Measurements from ENCODE around the gene BRINP2.
"Not testable (repeated sequence)": the region's sequence is repeated elsewhere in the genome, so short reads cannot be mapped to it uniquely, and the experiment has no call there.

The BRINP2 gene

GRCh38 chr1:177281901-177282300 is 111.1 kb downstream of the BRINP2 start:
- no peak for DNase-seq

- no peak for DNase-seq
These were observed 112.2 kb downstream of the BRINP2 start for GRCh38 chr1:177282976-177283375.

GRCh38 chr1:177283380-177283779 is 112.6 kb downstream of the BRINP2 start:
- DNase-seq = no peak

- DNase-seq = no peak
These were observed 115.6 kb downstream of the BRINP2 start for GRCh38 chr1:177286396-177286795.

- DNase-seq = no peak
These were observed 116.5 kb downstream of the BRINP2 start for GRCh38 chr1:177287270-177287669.

- DNase-seq = no peak
These were observed 117.2 kb downstream of the BRINP2 start for GRCh38 chr1:177287994-177288393.

GRCh38 chr1:177289532-177289931 is 118.8 kb downstream of the BRINP2 start:
- DNase-seq = no peak

- no peak for DNase-seq
These were observed 129.7 kb downstream of the BRINP2 start for GRCh38 chr1:177300431-177300830.

GRCh38 chr1:177301425-177302124 is 130.8 kb downstream of the BRINP2 start:
- DNase-seq = no peak

GRCh38 chr1:177302357-177303044 is 131.7 kb downstream of the BRINP2 start:
- DNase-seq = no peak

- DNase-seq = no peak
These were observed 134.6 kb downstream of the BRINP2 start for GRCh38 chr1:177305040-177306018.

GRCh38 chr1:177306019-177306415 is 135.3 kb downstream of the BRINP2 start:
- DNase-seq = no peak

GRCh38 chr1:177306981-177307380 is 136.2 kb downstream of the BRINP2 start:
- no peak for DNase-seq

- DNase-seq = no peak
These were observed 137.0 kb downstream of the BRINP2 start for GRCh38 chr1:177307771-177308170.

- DNase-seq = no peak
These were observed 139.1 kb downstream of the BRINP2 start for GRCh38 chr1:177309880-177310279.

GRCh38 chr1:177310326-177310725 is 139.6 kb downstream of the BRINP2 start:
- no peak for DNase-seq

- DNase-seq = no peak
These were observed 140.4 kb downstream of the BRINP2 start for GRCh38 chr1:177311111-177311510.

- DNase-seq = no peak
These were observed 140.8 kb downstream of the BRINP2 start for GRCh38 chr1:177311586-177311985.

- DNase-seq = no peak
These were observed 144.5 kb downstream of the BRINP2 start for GRCh38 chr1:177315261-177315660.

- no peak for DNase-seq
These were observed 145.0 kb downstream of the BRINP2 start for GRCh38 chr1:177315761-177316160.

GRCh38 chr1:177321434-177321833 is 150.7 kb downstream of the BRINP2 start:
- DNase-seq = not testable (repeated sequence)

- no peak for DNase-seq
These were observed 157.5 kb downstream of the BRINP2 start for GRCh38 chr1:177328251-177328650.

GRCh38 chr1:177329871-177330270 is 159.1 kb downstream of the BRINP2 start:
- no peak for DNase-seq

All from NCI-H1105 treated with DMSO at 0.1 percent for 48 hours (cell line).